Tibial artery (tissue), 4 donors: ENCODE measurements around the gene RGS1.

Experiments
- DNase-seq, 2 donors: peaks; one replicate each; pipeline ENCODE4 v3.0.0-alpha.2; 2019
- H3K27ac ChIP-seq, 2 donors: fragments of 200-600 bp; sonication (generic) in 1 of 2; 1 replicate in 1 of 2; 2 replicates in 1 of 2; pipeline ENCODE4 v1.5.1; 2018 to 2019; ENCODE audit warnings: mild to moderate bottlenecking in 1 of 2
- H3K27me3 ChIP-seq, 2 donors: fragments of 200-600 bp; sonication (generic) in 1 of 2; one replicate each; pipeline versions ENCODE4 v1.5.1 to v1.6.0; 2016 to 2019
- H3K36me3 ChIP-seq, 3 donors: fragments of 200-600 bp; sonication (generic) in 2 of 3; one replicate each; pipeline ENCODE4 v1.5.1; 2016 to 2019; ENCODE audit warnings: mild to moderate bottlenecking in 2 of 3
- H3K4me1 ChIP-seq, 4 donors: fragments of 200-600 bp; sonication (generic) in 2 of 4; 1 replicate in 3 of 4; 2 replicates in 1 of 4; pipeline ENCODE4 v1.5.1; 2016 to 2019
- H3K4me3 ChIP-seq, 2 donors: fragments of 200-600 bp; sonication (generic) in 1 of 2; 1 replicate in 1 of 2; 2 replicates in 1 of 2; pipeline ENCODE4 v1.5.1; 2018 to 2019; ENCODE audit warnings: mild to moderate bottlenecking in 2 of 2
- H3K9me3 ChIP-seq, 3 donors: fragments of 200-600 bp; sonication (generic) in 1 of 3; one replicate each; pipeline ENCODE4 v1.5.1; 2016 to 2019
- CTCF ChIP-seq, 2 experiments: fragments of 200-600 bp in 1 of 2; fragments of 450-650 bp in 1 of 2; IDR thresholded peaks; one replicate each; pipeline ENCODE4 v1.5.1; 2017 to 2019; ENCODE audit warnings: antibody characterized with exemption in 2 of 2, mild to moderate bottlenecking in 1 of 2, moderate library complexity in 1 of 2
- intact Hi-C: fragments of 100-400 bp; cut with DNase I; formaldehyde crosslinking; loops from one replicate; pipeline ENCODE4 v1.15.0; 2023; ENCODE audit warnings: low total_unique reads

The RGS1 gene

GRCh38 chr1:192574073-192574472, 1.5 kb upstream of the RGS1 start:
- intact Hi-C loops = no loop called here
- no peak for TF ChIP-seq CTCF (IDR thresholded peaks at IDR 0.05)
- H3K9me3 ChIP-seq = peaks cover 0 to 11% (median 10%) of the 10 kb centered on the region in 3 donors

GRCh38 chr1:192576190-192577144, 894 bp downstream of the RGS1 start:
- intact Hi-C loops = no loop called here
- no peak overlapping the region for H3K27ac ChIP-seq

More at GRCh38 chr1:192574073-192574472, 1.5 kb upstream of the RGS1 start:
- peaks cover 0 to 1% (median 0%) of the 10 kb centered on the region in 4 donors for H3K4me1 ChIP-seq
- DNase-seq = no peak
- H3K36me3 ChIP-seq = no peaks in the 10 kb centered on the region
- H3K4me3 ChIP-seq = no peak overlapping the region
- H3K27me3 ChIP-seq = no peaks in the 10 kb centered on the region
- no peak overlapping the region for H3K27ac ChIP-seq

DNA sequence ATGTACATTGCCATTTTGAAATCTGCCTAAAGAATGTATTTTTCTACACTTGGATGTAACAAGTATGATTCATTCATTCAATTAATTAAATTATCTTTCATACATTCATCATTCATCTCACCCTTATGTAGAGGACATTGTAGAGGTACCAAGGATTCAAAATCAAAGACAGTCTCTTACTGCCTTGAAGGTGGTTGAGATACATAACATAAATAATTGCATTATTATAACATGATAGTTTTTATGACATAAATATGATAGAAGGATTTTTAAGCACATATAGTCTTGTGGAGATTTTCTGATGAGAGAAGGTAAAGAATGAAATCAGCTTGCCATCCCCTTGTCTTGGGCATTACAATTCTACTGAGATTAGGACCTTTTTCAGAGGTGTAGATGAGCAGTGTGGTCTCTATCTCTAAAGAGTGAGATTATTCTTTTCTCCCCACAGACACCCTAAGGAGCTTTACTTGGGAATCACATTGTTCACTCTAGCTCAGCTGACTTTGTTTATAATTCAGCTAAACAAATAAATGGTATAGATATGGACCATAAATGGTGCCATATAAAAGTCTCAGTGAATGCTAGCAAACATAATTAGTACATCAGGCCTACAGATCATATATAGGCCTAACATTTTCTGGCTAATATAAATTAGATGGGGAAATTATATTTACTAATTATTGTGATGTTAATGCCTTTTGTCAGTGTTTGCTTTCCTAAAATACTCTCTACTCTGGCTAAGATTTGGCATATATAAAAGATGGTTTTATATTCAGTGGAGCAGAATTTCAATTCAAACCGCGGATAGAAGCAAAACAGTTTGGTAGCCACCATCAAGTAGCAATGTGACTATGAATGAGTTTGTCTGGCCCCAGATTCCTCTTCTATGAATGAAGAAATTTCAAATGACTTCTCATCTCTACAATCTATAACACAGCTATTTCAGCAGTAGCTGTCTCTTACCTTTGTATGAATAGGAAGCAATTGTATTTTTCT, 1.9 kb downstream of the RGS1 start:
- H3K27me3 ChIP-seq = no peaks in the 10 kb centered on the region
- H3K9me3 ChIP-seq = no peaks in the 10 kb centered on the region
- no peak for DNase-seq
- H3K4me1 ChIP-seq = peaks cover 0 to 8% (median 0%) of the 10 kb centered on the region in 4 donors
- intact Hi-C loops = no loop called here
- peak overlapping the region; percentile 5 to 6 for H3K4me3 ChIP-seq
- no peak overlapping the region for H3K27ac ChIP-seq
- TF ChIP-seq CTCF (IDR thresholded peaks at IDR 0.05) = no peak
- no peaks in the 10 kb centered on the region for H3K36me3 ChIP-seq

More at GRCh38 chr1:192576190-192577144, 894 bp downstream of the RGS1 start:
- Histone ChIP-seq H3K9me3 (no peaks in the 10 kb centered on the region), H3K36me3 (no peaks in the 10 kb centered on the region), H3K27me3 (no peaks in the 10 kb centered on the region), H3K4me1 (peaks cover 0 to 8% (median 0%) of the 10 kb centered on the region in 4 donors), H3K4me3 (peak overlapping the region; percentile 7)
- DNase-seq = no peak
- no peak for TF ChIP-seq CTCF (IDR thresholded peaks at IDR 0.05)

DNA sequence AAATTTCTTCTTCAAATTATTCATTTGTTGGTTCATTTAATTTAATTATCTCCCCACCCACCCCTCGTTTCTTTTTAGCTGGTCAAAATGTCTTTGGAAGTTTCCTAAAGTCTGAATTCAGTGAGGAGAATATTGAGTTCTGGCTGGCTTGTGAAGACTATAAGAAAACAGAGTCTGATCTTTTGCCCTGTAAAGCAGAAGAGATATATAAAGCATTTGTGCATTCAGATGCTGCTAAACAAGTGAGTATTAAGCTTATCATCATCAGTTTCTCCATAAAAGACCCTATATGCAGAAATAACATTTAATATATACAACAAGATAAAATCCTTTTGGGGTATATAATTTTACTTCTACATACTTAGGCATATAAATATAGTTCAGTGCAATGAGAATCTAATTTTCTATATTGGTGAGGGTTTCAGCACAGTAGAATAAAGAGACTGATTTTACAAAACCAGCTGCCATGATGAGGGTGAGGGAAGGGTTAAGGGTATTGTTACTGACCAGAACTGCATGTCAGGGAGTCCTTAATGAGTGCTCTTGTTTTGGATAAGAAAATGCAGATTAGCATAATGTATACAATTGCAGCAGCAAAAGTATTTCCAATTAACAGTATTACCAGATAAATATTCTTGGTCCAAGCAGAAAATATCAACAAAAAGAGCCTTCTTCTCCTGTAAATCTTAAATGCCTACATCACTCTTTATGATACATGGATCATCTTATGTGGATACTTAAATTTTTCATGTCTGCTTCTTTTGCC, 2.8 kb downstream of the RGS1 start:
- Histone ChIP-seq H3K27me3 (no peaks in the 10 kb centered on the region), H3K9me3 (no peaks in the 10 kb centered on the region), H3K4me3 (peak overlapping the region; percentile 5 to 6), H3K36me3 (no peaks in the 10 kb centered on the region), H3K4me1 (peaks cover 0 to 8% (median 0%) of the 10 kb centered on the region in 4 donors), H3K27ac (no peak overlapping the region)
- intact Hi-C loops = no loop called here
- TF ChIP-seq CTCF (IDR thresholded peaks at IDR 0.05) = no peak
- no peak for DNase-seq
